Measurements from ENCODE around the gene STXBP6. TPM values are rescaled to one million over a fixed set of nuclear protein-coding genes. Genes with fewer than 3 reads are reported as not detected.
A peak's percentile ranks its signal among the peaks of the same experiment; 100 is the strongest.

STXBP6 gene
- total RNA-seq, 1 donor from 2014 or later, result 0.63 TPM

GRCh38 chr14:25044106-25044698, 5.7 kb downstream of the STXBP6 start:
- no peak for TF ChIP-seq CTCF (conservative IDR thresholded peaks at IDR 0.05; ENCODE audit: low read depth, low read length)
- no peak for DNase-seq (ENCODE audit: low read depth)

GRCh38 chr14:25042362-25043299, 7.3 kb downstream of the STXBP6 start:
- H3K4me3 ChIP-seq (ENCODE audit: low read depth, low read length), result no peak overlapping the region
- DNase-seq (ENCODE audit: low read depth), result peak; percentile 29
- TF ChIP-seq CTCF (conservative IDR thresholded peaks at IDR 0.05; ENCODE audit: low read depth, low read length), result peak; percentile 81

More at GRCh38 chr14:25044106-25044698, 5.7 kb downstream of the STXBP6 start:
- no peak overlapping the region for H3K4me3 ChIP-seq (ENCODE audit: low read depth, low read length)

GRCh38 chr14:25041898-25042297, 8.0 kb downstream of the STXBP6 start:
- no peak for DNase-seq (ENCODE audit: low read depth)
- H3K4me3 ChIP-seq (ENCODE audit: low read depth, low read length), result no peak overlapping the region
- no peak for TF ChIP-seq CTCF (conservative IDR thresholded peaks at IDR 0.05; ENCODE audit: low read depth, low read length)

- no peak for TF ChIP-seq CTCF (conservative IDR thresholded peaks at IDR 0.05; ENCODE audit: low read depth, low read length)
- no peak overlapping the region for H3K4me3 ChIP-seq (ENCODE audit: low read depth, low read length)
- no peak for DNase-seq (ENCODE audit: low read depth)
Observed at GRCh38 chr14:25041484-25041883, 8.5 kb downstream of the STXBP6 start.

- H3K4me3 ChIP-seq (ENCODE audit: low read depth, low read length), result no peak overlapping the region
- TF ChIP-seq CTCF (conservative IDR thresholded peaks at IDR 0.05; ENCODE audit: low read depth, low read length), result no peak
- DNase-seq (ENCODE audit: low read depth), result no peak
Observed at GRCh38 chr14:25039933-25040332, 10.0 kb downstream of the STXBP6 start.

GRCh38 chr14:25038044-25038668, 11.8 kb downstream of the STXBP6 start:
- TF ChIP-seq CTCF (conservative IDR thresholded peaks at IDR 0.05; ENCODE audit: low read depth, low read length), result no peak
- DNase-seq (ENCODE audit: low read depth), result no peak
- H3K4me3 ChIP-seq (ENCODE audit: low read depth, low read length), result no peak overlapping the region
